ENCODE measurements around the gene CDC42EP5.
"Not testable (repeated sequence)": the region's sequence is repeated elsewhere in the genome, so short reads cannot be mapped to it uniquely, and the experiment has no call there.

The CDC42EP5 gene

GRCh38 chr19:54469496-54469934 is 3.6 kb downstream of the CDC42EP5 start:
- DNase-seq, result no peak
- Histone ChIP-seq H3K36me3 (ENCODE audit: insufficient read depth, low read length) (no peaks in the 10 kb centered on the region), H3K27me3 (ENCODE audit: insufficient read depth, low read length, poor library complexity) (peaks cover 21% of the 10 kb centered on the region), H3K4me3 (ENCODE audit: low read depth in 1 of 2, low read length in 2 of 2) (no peak overlapping the region), H3K9ac (ENCODE audit: low read depth, low read length) (no peak overlapping the region), H2AFZ (ENCODE audit: low read depth, low read length) (no peak overlapping the region), H3K9me3 (ENCODE audit: insufficient read depth, low read length, severe bottlenecking) (no peaks in the 10 kb centered on the region), H3K27ac (ENCODE audit: low read length) (no peak overlapping the region), H3K4me2 (ENCODE audit: insufficient read depth, low read length) (no peak overlapping the region), H3K79me2 (ENCODE audit: insufficient read depth, low read length) (no peaks in the 10 kb centered on the region), H4K20me1 (ENCODE audit: insufficient read depth, low read length) (0 out of 2 replicates have a peak, but pooled peaks cover 4% of the 10 kb centered on the region), H3K4me1 (ENCODE audit: insufficient read depth, low read length) (peaks cover 3% of the 10 kb centered on the region)
- ATAC-seq (ENCODE audit: insufficient read depth, low read depth), result no peak
- no peak for TF ChIP-seq EZH2 (IDR thresholded peaks at IDR 0.05; ENCODE audit: borderline replicate concordance, low read depth, low read length, severe bottlenecking)
- TF ChIP-seq CTCF (IDR thresholded peaks at IDR 0.05; ENCODE audit: borderline replicate concordance, extremely low read depth, low read length, poor library complexity, severe bottlenecking), result no peak

- H3K79me2 ChIP-seq (ENCODE audit: insufficient read depth, low read length); H3K9me3 ChIP-seq (ENCODE audit: insufficient read depth, low read length, severe bottlenecking); H2AFZ ChIP-seq (ENCODE audit: low read depth, low read length); H3K4me2 ChIP-seq (ENCODE audit: insufficient read depth, low read length); DNase-seq; ATAC-seq (ENCODE audit: insufficient read depth, low read depth); H3K4me3 ChIP-seq (ENCODE audit: low read depth in 1 of 2, low read length in 2 of 2); H3K27ac ChIP-seq (ENCODE audit: low read length); H3K9ac ChIP-seq (ENCODE audit: low read depth, low read length): not testable (repeated sequence)
- Histone ChIP-seq H3K27me3 (ENCODE audit: insufficient read depth, low read length, poor library complexity) (peaks cover 16% of the 10 kb centered on the region), H3K4me1 (ENCODE audit: insufficient read depth, low read length) (peaks cover 16% of the 10 kb centered on the region), H4K20me1 (ENCODE audit: insufficient read depth, low read length) (peaks cover 20% of the 10 kb centered on the region), H3K36me3 (ENCODE audit: insufficient read depth, low read length) (peaks cover 18% of the 10 kb centered on the region)
Observed at GRCh38 chr19:54466110-54466480, 7.0 kb downstream of the CDC42EP5 start.

- Histone ChIP-seq H3K4me1 (ENCODE audit: insufficient read depth, low read length) (peaks cover 16% of the 10 kb centered on the region), H4K20me1 (ENCODE audit: insufficient read depth, low read length) (peaks cover 25% of the 10 kb centered on the region), H2AFZ (ENCODE audit: low read depth, low read length) (no peak overlapping the region), H3K36me3 (ENCODE audit: insufficient read depth, low read length) (peaks cover 23% of the 10 kb centered on the region), H3K4me3 (ENCODE audit: low read depth in 1 of 2, low read length in 2 of 2) (no peak overlapping the region), H3K4me2 (ENCODE audit: insufficient read depth, low read length) (no peak overlapping the region), H3K9me3 (ENCODE audit: insufficient read depth, low read length, severe bottlenecking) (no peaks in the 10 kb centered on the region), H3K9ac (ENCODE audit: low read depth, low read length) (no peak overlapping the region), H3K27ac (ENCODE audit: low read length) (no peak overlapping the region), H3K27me3 (ENCODE audit: insufficient read depth, low read length, poor library complexity) (peaks cover 11% of the 10 kb centered on the region), H3K79me2 (ENCODE audit: insufficient read depth, low read length) (no peaks in the 10 kb centered on the region)
- DNase-seq (no peak), ATAC-seq (ENCODE audit: insufficient read depth, low read depth) (no peak)
- no peak for TF ChIP-seq EZH2 (IDR thresholded peaks at IDR 0.05; ENCODE audit: borderline replicate concordance, low read depth, low read length, severe bottlenecking)
Observed at GRCh38 chr19:54465426-54466109, 7.5 kb downstream of the CDC42EP5 start.

- ATAC-seq (ENCODE audit: insufficient read depth, low read depth) (peak; percentile 78), DNase-seq (peak; percentile 67)
- no peak overlapping the region for H3K27ac ChIP-seq (ENCODE audit: low read length)
- H3K4me2 ChIP-seq (ENCODE audit: insufficient read depth, low read length), result peak overlapping the region; percentile 96
- peaks cover 3% of the 10 kb centered on the region; the same call in 1 of the 2 replicates for H3K79me2 ChIP-seq (ENCODE audit: insufficient read depth, low read length)
- H3K4me3 ChIP-seq (ENCODE audit: low read depth in 1 of 2, low read length in 2 of 2), result peak overlapping the region; percentile 35 to 62; a peak in 3 of 4 replicates
- no peaks in the 10 kb centered on the region for H3K9me3 ChIP-seq (ENCODE audit: insufficient read depth, low read length, severe bottlenecking)
- H3K4me1 ChIP-seq (ENCODE audit: insufficient read depth, low read length), result peaks cover 16% of the 10 kb centered on the region
- H3K36me3 ChIP-seq (ENCODE audit: insufficient read depth, low read length), result peaks cover 29% of the 10 kb centered on the region
- TF ChIP-seq CTCF (IDR thresholded peaks at IDR 0.05; ENCODE audit: borderline replicate concordance, extremely low read depth, low read length, poor library complexity, severe bottlenecking) (no peak), EZH2 (IDR thresholded peaks at IDR 0.05; ENCODE audit: borderline replicate concordance, low read depth, low read length, severe bottlenecking) (no peak)
- peaks cover 6% of the 10 kb centered on the region for H3K27me3 ChIP-seq (ENCODE audit: insufficient read depth, low read length, poor library complexity)
- H2AFZ ChIP-seq (ENCODE audit: low read depth, low read length), result peak overlapping the region; percentile 77
- peak overlapping the region; percentile 52 for H3K9ac ChIP-seq (ENCODE audit: low read depth, low read length)
- H4K20me1 ChIP-seq (ENCODE audit: insufficient read depth, low read length), result peaks cover 30% of the 10 kb centered on the region
Observed at GRCh38 chr19:54464630-54465425, 8.3 kb downstream of the CDC42EP5 start.

Data from DND-41 (cell line).